LNCaP clone FGC (cell line): ENCODE results near the gene NFKBIE.

Source experiments
- DNase-seq: peaks from one replicate; pipeline ENCODE4 v3.0.0-alpha.2; 2011; ENCODE audit warnings: low read depth
- H3K4me3 ChIP-seq: 2 replicates; pipeline ENCODE4 v1.5.1; 2011; ENCODE audit warnings: mild to moderate bottlenecking, low read depth, low read length, control low read depth
- CTCF ChIP-seq: IDR thresholded peaks from 2 replicates; pipeline ENCODE4 v1.5.1; 2012; ENCODE audit warnings: mild to moderate bottlenecking; ENCODE audit not compliant: control insufficient read depth, insufficient read depth; ENCODE audit errors: extremely low read depth

Gene NFKBIE

GRCh38 chr6:44219053-44219814, 46.1 kb downstream of the NFKBIE start:
- no peak for TF ChIP-seq CTCF
- no peak for DNase-seq
- H3K4me3 ChIP-seq: no peak overlapping the region

- no peak for DNase-seq
- H3K4me3 ChIP-seq: no peak overlapping the region
Measured at GRCh38 chr6:44217332-44218143, 47.8 kb downstream of the NFKBIE start.

GRCh38 chr6:44216677-44217331, 48.5 kb downstream of the NFKBIE start, which contains the start of gene MYMX:
MYMX (plus strand) TSS chr6:44216926; CDS start chr6:44217472, 546 bp downstream.
- no peak within 1 kb of the TSS for H3K4me3 ChIP-seq
- TF ChIP-seq CTCF: no peak
- no peak for DNase-seq

More at GRCh38 chr6:44217332-44218143, 47.8 kb downstream of the NFKBIE start:
- no peak for TF ChIP-seq CTCF

GRCh38 chr6:44214307-44214706, 51.0 kb downstream of the NFKBIE start:
- DNase-seq: no peak
- no peak overlapping the region for H3K4me3 ChIP-seq
- TF ChIP-seq CTCF: no peak

GRCh38 chr6:44211284-44211683, 54.1 kb downstream of the NFKBIE start:
- no peak for TF ChIP-seq CTCF
- no peak for DNase-seq
- H3K4me3 ChIP-seq: no peak overlapping the region
